GM23248 (cell line): ENCODE data around the gene EFNB1. TPM values are rescaled to one million over a fixed set of nuclear protein-coding genes. Genes with fewer than 3 reads are reported as not detected.

Source experiments
- DNase-seq: peaks from one replicate; pipeline ENCODE4 v3.0.0-alpha.2; 2015
- H2AFZ ChIP-seq: fragments of 200-600 bp; sonication (generic); 2 replicates; pipeline ENCODE4 v1.6.1; 2016; ENCODE audit warnings: antibody characterized with exemption
- H3F3A ChIP-seq: fragments of 200-600 bp; sonication (generic); 2 replicates; pipeline ENCODE4 v1.6.1; 2016; ENCODE audit warnings: mild to moderate bottlenecking, antibody characterized with exemption, mixed run types; ENCODE audit not compliant: insufficient read depth
- H3K27ac ChIP-seq: fragments of 200-600 bp; sonication (generic); 2 replicates; pipeline ENCODE4 v1.5.1; 2016; ENCODE audit warnings: mild to moderate bottlenecking
- H3K27me3 ChIP-seq: fragments of 200-600 bp; sonication (generic); replicated peaks from 2 replicates; pipeline ENCODE4 v1.6.1; 2016; ENCODE audit warnings: mild to moderate bottlenecking; ENCODE audit not compliant: insufficient read depth
- H3K36me3 ChIP-seq: fragments of 200-600 bp; sonication (generic); 2 replicates; pipeline ENCODE4 v1.6.1; 2016; ENCODE audit warnings: low read depth, mild to moderate bottlenecking
- H3K4me1 ChIP-seq: fragments of 200-600 bp; sonication (generic); 2 replicates; pipeline ENCODE4 v1.6.1; 2016; ENCODE audit warnings: mild to moderate bottlenecking; ENCODE audit not compliant: insufficient read depth
- H3K4me2 ChIP-seq: fragments of 200-600 bp; sonication (generic); one replicate; pipeline ENCODE4 v1.6.1; 2016; ENCODE audit warnings: mild to moderate bottlenecking; ENCODE audit not compliant: unreplicated experiment
- H3K4me3 ChIP-seq: fragments of 200-600 bp; sonication (generic); 2 replicates; pipeline ENCODE4 v1.5.1; 2016; ENCODE audit warnings: mild to moderate bottlenecking
- H3K79me2 ChIP-seq: fragments of 200-600 bp; sonication (generic); 2 replicates; pipeline ENCODE4 v1.6.1; 2016; ENCODE audit warnings: mild to moderate bottlenecking; ENCODE audit not compliant: insufficient read depth
- H3K9ac ChIP-seq: fragments of 200-600 bp; sonication (generic); 2 replicates; pipeline ENCODE4 v1.6.1; 2016; ENCODE audit warnings: mild to moderate bottlenecking
- H3K9me2 ChIP-seq: fragments of 200-600 bp; sonication (generic); 2 replicates; pipeline ENCODE4 v1.6.1; 2016; ENCODE audit warnings: mixed run types, mild to moderate bottlenecking, moderate library complexity; ENCODE audit not compliant: insufficient read depth
- H3K9me3 ChIP-seq: fragments of 200-600 bp; sonication (generic); one replicate; pipeline ENCODE4 v1.6.1; 2017; ENCODE audit warnings: low read depth
- H4K20me1 ChIP-seq: fragments of 200-600 bp; sonication (generic); 2 replicates; pipeline ENCODE4 v1.6.0; 2016; ENCODE audit not compliant: insufficient read depth
- EZH2 ChIP-seq: fragments of 200-600 bp; sonication (generic); IDR thresholded peaks from 2 replicates; pipeline ENCODE4 v1.6.1; 2018; ENCODE audit warnings: antibody characterized with exemption, mild to moderate bottlenecking; ENCODE audit not compliant: insufficient read depth, poor library complexity, severe bottlenecking
- EZH2phosphoT487 ChIP-seq: fragments of 200-600 bp; sonication (generic); IDR thresholded peaks from 2 replicates; pipeline ENCODE4 v1.6.1; 2018; ENCODE audit warnings: antibody characterized with exemption, moderate library complexity, mild to moderate bottlenecking, low read depth; ENCODE audit not compliant: insufficient read depth
- WGBS, 2 experiments: methylation state at CpG; one replicate each; pipeline ENCODE4 v1.1.6; 2015 to 2017; ENCODE audit warnings: low lambda C conversion rate in 2 of 2, low coverage in 1 of 2; ENCODE audit errors: missing lambda C conversion rate in 2 of 2; 5-methylcytosine and 5-hydroxymethylcytosine counted together
- in situ Hi-C: fragments of 300-500 bp; cut with MboI; formaldehyde crosslinking; loops from 2 replicates; pipeline ENCODE4 v1.15.0; 2020
- polyA plus RNA-seq: library from polyadenylated mRNA; unstranded; fragments of >200 nt; fragmentation: Nextera tagmentation; extraction: Ambion mirVana; gene quantifications from 2 replicates; pipeline ENCODE4 v1.2.1, GENCODE V29; 2016
- total RNA-seq: library from RNA; depleted of rRNA; stranded (reverse); fragments of >200 nt; shearing (Covaris generic); gene quantifications from 2 replicates; pipeline ENCODE4 v1.2.3, GENCODE V29; 2014

The EFNB1 gene
- total and polyA plus RNA-seq, 2 experiments from 2014 or later = 5.3 to 15.8 TPM

GRCh38 chrX:68821616-68822015 is 7.2 kb upstream of the EFNB1 start:
- no peaks in the 10 kb centered on the region for H3K4me1 ChIP-seq
- in situ Hi-C loops = loop anchor here (10.0 kb wide), 1 partner anchor 563 kb away; no protein-coding TSS in a partner anchor

DNA sequence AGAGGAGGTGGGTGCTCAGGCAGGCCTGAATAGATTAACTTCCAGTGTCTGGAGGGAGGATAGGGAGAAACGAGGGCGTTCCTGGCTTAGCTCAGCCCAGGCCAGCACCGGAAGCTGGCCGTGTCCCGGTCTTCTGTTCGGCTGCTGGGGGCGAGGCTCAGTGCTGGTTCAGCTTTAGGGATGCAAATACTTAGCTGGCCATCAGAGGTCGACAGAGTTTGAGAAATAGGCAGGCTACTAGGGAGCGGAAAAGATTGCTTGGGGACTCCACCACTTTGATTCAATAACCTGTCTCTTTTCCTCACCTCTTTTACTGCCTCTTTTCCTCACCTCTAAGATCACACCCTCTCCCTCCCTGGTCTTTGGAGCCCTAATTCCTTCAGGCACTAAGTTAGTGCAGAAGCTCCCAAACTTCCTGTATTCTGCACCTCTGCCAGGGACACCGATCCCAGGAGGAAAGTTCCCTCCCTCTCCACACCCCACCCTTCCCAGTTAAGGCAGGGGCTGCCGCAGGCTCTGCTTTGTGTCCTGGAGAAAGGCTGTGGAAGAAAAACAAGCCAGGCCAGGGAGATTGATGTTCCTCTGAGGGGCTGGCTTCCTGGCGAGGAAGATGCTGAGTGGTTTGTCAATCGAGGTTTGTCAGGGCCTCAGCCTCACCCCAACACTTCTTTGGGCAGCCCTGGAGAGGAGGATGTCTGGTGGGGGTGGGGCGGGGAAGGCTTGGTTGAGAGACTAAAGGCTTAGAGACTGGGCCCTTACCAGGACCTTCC is 6.0 kb upstream of the EFNB1 start:
- no peaks in the 10 kb centered on the region for H3K9me3 ChIP-seq
- H3K9ac ChIP-seq = no peak overlapping the region
- TF ChIP-seq EZH2 = no peak
- TF ChIP-seq EZH2phosphoT487 = no peak
- no peaks in the 10 kb centered on the region for H3K79me2 ChIP-seq
- no peaks in the 10 kb centered on the region for H3F3A ChIP-seq
- H4K20me1 ChIP-seq = no peaks in the 10 kb centered on the region
- 11% methylated on average over 12 to 13 of the region's 14 CpGs for WGBS, 2 experiments
- H3K4me2 ChIP-seq = no peak overlapping the region
- H3K27ac ChIP-seq = no peak overlapping the region
- H3K36me3 ChIP-seq = no peaks in the 10 kb centered on the region
- peak; percentile 69 for DNase-seq
- no peaks in the 10 kb centered on the region for H3K9me2 ChIP-seq
- no peaks in the 10 kb centered on the region for H3K27me3 ChIP-seq
- in situ Hi-C loops = loop anchor here (10.0 kb wide), 1 partner anchor 562 kb away; no protein-coding TSS in a partner anchor
- H2AFZ ChIP-seq = peak overlapping the region; percentile 75
- no peaks in the 10 kb centered on the region for H3K4me1 ChIP-seq
- H3K4me3 ChIP-seq = no peak overlapping the region

More at GRCh38 chrX:68821616-68822015, 7.2 kb upstream of the EFNB1 start:
- no peak for TF ChIP-seq EZH2
- TF ChIP-seq EZH2phosphoT487 = no peak
- Histone ChIP-seq H3K4me3 (no peak overlapping the region), H3F3A (no peaks in the 10 kb centered on the region), H2AFZ (no peak overlapping the region), H3K9me2 (no peaks in the 10 kb centered on the region), H3K9ac (no peak overlapping the region), H3K27ac (no peak overlapping the region), H4K20me1 (no peaks in the 10 kb centered on the region), H3K9me3 (no peaks in the 10 kb centered on the region), H3K36me3 (no peaks in the 10 kb centered on the region), H3K4me2 (no peak overlapping the region), H3K79me2 (no peaks in the 10 kb centered on the region), H3K27me3 (no peaks in the 10 kb centered on the region)
- no peak for DNase-seq
- 91 to 93% methylated on average over 3 of the region's 3 CpGs for whole genome bisulfite sequencing, 2 experiments

DNA sequence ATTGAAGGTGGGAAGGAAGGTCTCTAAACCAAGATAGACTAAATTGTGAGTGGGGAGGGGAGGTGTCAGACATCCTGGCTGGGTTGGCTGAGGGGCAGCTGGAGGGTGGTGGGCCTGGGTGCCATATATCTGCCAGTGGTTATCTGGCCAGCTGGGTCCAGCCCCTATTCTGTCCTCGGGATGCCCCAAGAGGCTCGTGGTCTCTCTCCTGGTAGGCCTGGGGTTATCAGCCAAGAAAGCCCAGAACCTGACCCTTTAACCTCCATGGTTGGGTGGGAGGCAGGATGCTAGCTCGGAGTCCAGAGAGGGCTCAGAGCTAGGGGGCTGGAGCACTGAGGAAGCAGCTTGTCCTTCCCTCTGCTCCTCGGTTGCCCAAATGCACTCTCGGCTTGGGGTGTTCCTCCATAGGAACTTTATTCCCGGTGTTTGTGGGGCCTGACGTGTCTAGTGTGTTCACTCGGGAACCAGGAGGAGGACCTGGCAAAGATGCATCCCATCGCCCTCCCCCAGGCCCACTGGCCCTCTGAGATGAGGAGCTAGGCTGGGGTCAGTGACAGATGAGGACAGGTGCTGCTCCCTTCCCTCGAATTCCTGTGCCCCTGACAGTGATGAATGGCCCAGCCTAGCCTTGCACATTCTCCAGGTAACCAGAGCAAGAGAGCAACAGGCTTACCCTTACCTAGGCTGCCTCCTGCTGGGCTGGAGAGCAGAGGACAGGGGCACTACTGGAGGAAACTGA is 5.2 kb upstream of the EFNB1 start:
- in situ Hi-C loops = loop anchor here (10.0 kb wide), 1 partner anchor 561 kb away; no protein-coding TSS in a partner anchor
- no peaks in the 10 kb centered on the region for H3K9me3 ChIP-seq
- 68 to 83% methylated on average over 7 to 8 of the region's 10 CpGs for WGBS, 2 experiments
- no peaks in the 10 kb centered on the region for H3F3A ChIP-seq
- TF ChIP-seq EZH2phosphoT487 (no peak), EZH2 (no peak)
- H3K79me2 ChIP-seq = no peaks in the 10 kb centered on the region
- H4K20me1 ChIP-seq = no peaks in the 10 kb centered on the region
- H3K9ac ChIP-seq = no peak overlapping the region
- no peak overlapping the region for H3K4me2 ChIP-seq
- no peaks in the 10 kb centered on the region for H3K9me2 ChIP-seq
- no peak overlapping the region for H2AFZ ChIP-seq
- no peak overlapping the region for H3K4me3 ChIP-seq
- H3K36me3 ChIP-seq = no peaks in the 10 kb centered on the region
- no peak for DNase-seq
- no peak overlapping the region for H3K27ac ChIP-seq
- no peaks in the 10 kb centered on the region for H3K4me1 ChIP-seq
- H3K27me3 ChIP-seq = no peaks in the 10 kb centered on the region

DNA sequence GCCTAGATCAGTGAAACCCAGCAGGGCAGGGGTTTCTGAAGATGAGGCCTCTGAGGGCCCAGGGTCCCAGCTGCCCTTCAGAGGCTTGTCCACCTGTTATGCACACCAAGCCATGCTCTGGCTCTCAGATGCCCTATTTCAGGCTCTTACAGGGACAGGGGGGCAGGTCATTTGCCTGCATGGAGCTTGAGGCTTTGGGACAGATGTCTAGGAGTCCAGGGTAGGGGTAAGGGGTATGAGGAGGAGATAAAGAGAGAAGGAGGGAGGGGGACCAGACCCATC is 4.7 kb upstream of the EFNB1 start:
- no peak for TF ChIP-seq EZH2phosphoT487
- TF ChIP-seq EZH2 = no peak

More for the DNA sequence above, 4.7 kb upstream of the EFNB1 start:
- H4K20me1 ChIP-seq = no peaks in the 10 kb centered on the region
- no peak for DNase-seq
- no peaks in the 10 kb centered on the region for H3K79me2 ChIP-seq
- no peaks in the 10 kb centered on the region for H3K36me3 ChIP-seq
- H2AFZ ChIP-seq = no peak overlapping the region
- no peak overlapping the region for H3K4me2 ChIP-seq
- H3K9me2 ChIP-seq = no peaks in the 10 kb centered on the region
- no peaks in the 10 kb centered on the region for H3F3A ChIP-seq
- no peaks in the 10 kb centered on the region for H3K9me3 ChIP-seq
- H3K4me3 ChIP-seq = no peak overlapping the region
- no peaks in the 10 kb centered on the region for H3K27me3 ChIP-seq
- no peak overlapping the region for H3K9ac ChIP-seq
- no peak overlapping the region for H3K27ac ChIP-seq
- in situ Hi-C loops = loop anchor here (10.0 kb wide), 1 partner anchor 561 kb away; no protein-coding TSS in a partner anchor
- no peaks in the 10 kb centered on the region for H3K4me1 ChIP-seq
